ENCODE results near the gene CUEDC1.

The CUEDC1 gene

DNA sequence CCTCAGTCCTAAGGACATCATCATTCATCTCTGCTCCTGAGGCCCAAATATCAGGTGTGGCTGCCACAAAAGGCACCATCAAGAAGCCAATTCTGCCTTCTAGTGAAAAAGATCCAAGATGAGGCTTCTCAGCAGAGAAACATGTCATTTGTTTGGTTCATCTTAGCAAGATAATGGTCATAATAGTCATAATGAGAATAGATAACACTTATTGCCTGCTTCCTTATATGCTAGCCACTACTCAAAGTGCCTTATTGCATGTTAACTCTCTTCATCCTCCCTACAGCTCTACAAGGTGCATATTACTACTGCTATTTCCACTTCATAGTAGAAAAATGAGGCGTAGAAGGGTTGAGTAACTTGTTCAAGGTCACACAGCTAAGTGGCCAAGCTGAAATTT lies 60.4 kb downstream of the CUEDC1 start:
- DNase-seq (ENCODE audit: low read depth), result no peak

DNA sequence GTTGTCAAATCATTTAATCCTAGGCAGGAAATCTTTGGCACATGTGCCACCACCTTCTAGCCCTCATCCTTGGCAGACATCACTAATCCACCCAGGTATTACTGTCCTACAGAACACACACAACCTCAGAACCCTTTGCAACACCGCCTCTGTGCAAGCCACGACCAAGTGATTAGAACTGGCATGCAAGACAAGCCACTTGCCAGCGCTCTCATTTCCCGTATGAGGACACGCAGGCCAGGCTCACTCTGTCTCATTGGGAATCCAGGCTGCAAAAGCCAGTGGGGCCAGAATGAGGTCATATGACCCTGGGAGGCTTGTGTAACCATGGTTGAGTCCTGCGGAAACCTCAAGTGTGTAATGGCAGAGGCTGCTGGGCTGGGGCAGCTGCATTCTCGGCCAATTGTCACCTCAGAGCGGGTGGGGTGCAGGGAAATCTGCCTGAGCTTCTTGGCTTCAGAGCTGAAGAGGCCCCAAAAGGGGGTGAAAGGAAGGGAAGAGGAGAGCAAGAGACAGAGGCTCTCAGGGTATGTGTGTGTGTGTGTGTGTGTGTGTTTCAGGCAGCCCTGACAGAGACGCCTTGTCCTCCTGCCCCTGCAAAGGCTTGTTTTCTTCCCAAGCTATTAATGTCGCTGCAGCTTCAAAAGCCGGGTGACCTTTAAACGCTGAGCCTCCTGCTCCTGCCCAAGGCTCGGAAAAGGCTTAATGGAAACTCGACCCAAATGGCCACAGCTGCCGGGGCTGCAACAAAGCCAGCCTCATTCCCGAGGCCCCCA lies 62.2 kb downstream of the CUEDC1 start:
- DNase-seq (ENCODE audit: low read depth), result no peak

DNA sequence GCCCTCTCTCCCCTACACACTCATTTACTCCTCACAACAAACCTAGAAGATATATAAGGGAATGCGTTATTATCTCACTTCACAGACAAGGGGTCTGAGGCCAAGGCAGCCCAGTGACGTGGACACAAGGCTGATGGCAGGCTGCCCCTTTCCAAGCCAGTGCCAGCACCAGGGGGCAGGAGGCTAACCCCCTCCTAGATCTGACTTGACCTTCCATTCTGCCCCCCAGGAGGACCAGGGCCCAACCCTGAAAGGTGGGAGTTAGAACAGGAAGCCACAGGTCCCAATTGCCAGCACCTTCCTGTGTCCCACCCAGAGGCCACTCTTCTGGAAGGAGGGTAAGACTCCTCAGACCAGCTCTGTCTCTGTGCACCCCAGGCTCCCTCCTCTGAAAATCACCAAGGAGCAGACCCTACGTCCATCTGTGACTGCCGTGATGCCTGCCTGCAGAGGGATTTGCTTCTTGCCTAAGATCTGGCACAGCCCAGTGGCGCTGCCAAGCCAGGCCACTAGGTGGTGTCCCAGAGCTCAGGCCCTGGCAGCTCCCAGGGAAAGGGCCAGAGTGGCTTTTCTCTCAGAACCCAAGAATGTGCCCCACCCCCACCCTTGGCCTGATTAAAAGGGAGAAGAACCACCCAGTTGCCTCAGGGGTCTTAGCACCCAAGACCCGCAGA lies 62.9 kb downstream of the CUEDC1 start:
- peak; percentile 67 for DNase-seq (ENCODE audit: low read depth)

DNA sequence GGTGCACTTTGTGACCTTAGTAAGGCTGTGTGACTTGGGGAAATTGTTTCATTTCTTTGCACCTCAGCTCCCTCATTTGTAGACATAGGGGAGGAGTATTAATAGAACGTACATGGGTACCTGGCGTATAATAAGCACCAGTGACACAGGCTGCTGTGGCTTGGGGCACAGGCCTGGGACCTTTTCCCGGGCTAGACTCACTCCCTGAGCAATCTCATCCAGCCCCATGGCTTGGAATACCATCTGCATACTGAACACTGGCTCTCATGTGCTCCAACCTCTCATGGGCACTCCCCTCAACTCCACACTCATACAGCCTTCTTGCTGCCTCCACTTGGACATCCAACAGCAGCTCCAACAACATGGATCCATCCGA lies 64.4 kb downstream of the CUEDC1 start:
- no peak for DNase-seq (ENCODE audit: low read depth)

DNA sequence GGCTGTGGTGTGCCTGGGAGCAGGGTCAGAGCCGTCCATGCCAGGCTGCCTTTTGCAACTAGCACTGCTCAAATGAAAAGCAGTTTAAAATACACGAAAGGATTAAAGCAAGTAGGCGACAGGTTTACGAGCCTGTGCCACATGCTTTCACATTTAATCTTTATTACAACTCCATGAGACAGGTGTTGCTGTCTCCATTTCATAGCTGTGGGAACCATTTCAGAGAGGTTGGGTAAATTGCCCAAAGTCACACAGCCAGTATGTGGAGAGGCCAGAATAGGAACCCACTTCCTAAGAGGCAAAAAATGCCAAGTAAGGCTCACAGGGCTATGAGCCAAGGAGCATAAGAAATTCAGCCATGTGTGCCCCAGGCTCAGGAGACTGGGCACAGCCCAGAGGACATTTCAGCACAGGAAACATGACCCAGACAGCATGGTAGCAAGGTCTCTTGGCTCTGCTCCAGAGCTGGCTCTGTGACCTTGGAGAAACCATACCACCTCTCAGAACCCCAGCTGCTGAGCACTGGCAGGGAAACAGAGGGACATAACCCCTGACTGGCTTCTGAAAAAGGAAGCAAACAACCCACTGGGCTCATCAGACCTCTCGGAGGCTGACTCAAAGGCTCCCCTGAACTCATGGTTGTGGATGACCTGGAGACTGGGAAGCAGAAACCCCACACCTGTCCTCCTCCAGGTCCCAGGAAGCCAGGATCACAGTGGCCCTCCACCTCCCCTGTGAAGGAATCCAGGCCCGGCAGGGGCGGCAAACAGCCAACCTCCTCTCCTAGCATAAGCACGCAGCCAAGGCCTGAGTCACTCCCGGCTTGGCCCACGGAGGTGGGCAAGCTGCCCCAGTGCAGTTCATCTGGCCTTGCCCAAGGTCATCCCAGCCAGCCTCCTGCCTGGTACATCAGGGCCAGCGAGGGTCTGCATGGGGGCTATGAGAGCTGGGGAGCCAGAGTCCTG lies 65.0 kb downstream of the CUEDC1 start:
- no peak for DNase-seq (ENCODE audit: low read depth)

DNA sequence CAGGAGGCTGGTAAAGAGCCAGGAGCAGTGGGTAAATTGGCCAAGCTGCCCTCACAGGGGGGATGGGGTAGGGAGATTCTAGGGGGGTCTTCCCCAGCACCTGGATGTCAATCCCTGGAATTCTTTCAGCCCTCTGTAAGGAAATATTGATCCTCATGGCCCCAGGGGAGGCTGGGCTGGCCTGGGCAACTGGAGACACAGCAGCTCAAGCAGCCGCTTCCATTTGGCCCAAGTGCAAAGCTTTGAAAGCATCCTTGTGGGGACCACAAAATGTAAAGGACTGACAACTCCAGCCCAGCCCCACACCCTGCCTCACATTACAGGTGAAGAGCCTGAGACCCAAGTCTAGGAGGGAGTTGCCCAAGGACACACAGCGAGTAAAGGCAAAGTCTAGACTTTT lies 66.0 kb downstream of the CUEDC1 start:
- DNase-seq (ENCODE audit: low read depth), result no peak

DNA sequence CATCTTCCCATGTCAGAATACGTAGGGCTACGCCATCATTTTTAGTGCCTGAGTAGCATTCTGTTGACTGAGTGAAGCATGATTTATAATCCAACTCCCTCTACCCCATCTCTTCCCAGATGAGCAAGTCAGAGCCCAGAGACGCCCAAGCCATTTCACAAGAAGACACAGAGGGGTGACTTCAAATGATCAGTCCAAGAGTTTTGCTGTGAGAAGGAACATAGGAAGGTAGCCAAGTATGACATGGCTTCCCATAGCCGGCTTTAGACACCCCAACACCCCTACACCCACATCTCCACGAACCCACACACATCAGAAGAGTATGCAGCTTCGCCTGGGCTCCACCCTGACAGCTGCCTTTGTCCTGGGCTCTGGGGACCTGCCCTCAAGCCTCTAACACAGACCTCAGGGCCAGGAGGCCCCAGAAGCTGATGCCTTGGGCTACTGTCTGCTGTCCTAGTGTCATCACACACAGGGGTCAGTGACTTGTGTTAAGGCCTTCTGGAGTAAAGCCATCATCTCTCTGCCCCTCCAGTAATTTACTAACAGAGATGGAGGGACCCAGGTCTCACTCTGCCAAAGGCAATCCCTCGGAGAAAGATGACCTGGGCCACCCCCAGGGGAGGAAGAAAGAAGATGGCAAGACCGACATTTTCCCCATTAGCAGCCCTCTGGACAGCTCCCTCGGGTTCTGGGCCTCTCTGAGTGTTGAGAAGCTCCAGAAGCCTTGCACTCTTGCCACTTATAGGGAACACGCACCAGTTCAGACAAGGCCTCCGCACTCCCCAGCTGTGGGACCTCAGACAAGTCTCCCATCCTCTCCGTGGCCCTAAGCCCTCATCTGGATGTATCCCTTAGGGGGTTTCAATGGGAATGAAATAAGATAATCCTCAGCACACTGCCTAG lies 66.6 kb downstream of the CUEDC1 start:
- DNase-seq (ENCODE audit: low read depth), result no peak

DNA sequence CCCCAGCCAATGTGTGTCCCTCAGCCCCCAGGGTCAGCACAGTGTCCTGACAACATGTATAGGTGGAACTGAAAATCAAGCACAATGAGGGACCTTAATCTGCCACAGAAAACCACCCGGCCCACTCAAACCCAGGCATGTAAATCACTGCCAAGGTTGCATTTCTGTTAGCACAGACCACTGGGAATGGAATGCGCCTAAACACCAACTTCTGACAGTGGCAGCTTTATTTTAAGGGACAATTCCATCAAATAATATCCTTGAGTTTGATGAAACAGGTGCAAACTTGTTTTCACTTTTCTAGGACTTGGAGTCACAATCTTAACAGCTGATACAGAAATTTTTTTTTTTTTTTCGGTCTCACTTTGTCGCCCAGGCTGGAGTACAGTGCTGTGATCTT lies 68.1 kb downstream of the CUEDC1 start:
- DNase-seq (ENCODE audit: low read depth), result no peak

DNA sequence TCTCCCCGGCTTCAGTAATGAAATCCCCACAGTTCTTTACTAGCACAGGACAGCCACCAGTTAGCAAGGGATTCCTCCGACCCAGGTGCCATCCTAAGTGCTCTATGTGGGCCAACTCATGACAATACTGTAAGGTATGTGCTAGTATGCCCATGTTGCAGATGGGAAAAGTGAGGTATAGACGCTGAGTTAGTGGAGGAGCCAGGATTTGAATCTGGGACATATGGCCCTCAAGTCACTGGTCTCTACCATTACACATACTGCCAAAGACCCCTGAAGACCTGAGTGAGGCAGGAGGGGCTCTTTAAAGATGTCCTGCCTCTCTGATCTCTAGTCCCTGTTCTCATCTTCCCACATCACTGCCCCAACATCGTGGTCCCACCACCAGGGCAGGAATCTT lies 69.2 kb downstream of the CUEDC1 start:
- no peak for DNase-seq (ENCODE audit: low read depth)

DNA sequence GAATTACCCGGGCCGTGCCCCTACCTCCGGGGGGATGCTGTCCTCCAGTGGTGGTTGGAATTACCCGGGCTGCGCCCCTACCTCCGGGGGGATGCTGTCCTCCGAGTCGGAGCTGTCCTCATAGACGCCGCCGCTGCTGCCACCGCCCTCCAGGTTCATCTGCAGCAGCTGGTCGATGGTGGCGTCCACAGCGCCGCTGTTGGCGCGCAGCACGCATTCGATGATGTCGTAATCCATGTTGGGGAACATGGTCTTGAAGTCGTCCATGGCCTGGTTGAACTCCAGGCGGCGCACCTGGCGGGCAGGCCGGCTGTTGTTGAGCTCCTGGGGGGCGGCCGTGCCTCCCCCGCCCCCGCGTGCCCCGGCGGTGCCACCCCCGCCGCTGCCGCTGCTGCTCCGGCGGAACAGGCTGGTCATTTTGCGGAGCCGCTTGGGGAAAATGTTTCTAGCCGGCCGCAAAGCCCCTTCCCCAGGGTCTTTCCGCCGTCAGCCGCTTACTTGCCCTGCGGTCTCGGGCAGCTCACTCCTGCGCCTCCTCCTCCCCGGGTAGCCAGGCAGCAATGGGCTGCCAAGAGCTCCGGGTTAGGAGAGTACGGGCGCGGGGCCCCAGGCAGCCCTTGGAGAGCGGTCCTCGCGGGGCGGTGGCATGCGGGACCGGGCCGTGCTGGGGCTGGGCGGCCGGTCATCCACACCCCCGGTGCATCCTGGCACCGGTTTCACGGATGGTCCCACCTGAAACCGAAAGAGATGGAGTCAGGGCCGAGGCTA lies 69.9 kb downstream of the CUEDC1 start:
- DNase-seq (ENCODE audit: low read depth), result no peak

DNA sequence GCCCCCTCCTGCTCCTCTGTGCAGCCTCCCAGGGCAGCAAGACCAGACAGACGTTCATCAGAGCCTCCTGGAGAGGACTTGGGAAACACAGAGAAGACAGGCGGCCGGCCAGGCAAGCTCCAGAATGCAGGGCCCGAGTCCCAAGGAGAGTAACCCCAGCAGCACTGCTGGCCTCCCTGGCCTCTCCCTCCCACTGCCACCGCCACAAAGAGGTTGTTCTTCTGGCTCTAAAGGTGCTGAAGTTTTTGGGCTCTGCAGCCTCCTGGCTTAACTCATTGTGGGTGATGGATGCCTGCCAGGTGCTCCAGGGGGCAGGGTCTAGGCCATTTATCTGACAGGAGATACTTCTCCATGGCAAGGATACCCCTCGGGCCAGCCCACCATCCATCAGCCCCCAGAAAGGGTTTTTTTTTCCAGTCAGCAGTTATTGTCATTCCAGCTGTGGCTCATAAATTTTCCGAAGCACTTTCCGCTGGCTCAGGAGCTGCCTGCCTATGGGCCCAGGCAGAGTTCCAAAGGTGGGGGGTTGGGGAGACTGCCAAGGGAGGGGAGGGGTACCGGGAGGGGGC lies 73.3 kb downstream of the CUEDC1 start:
- no peak for DNase-seq (ENCODE audit: low read depth)

DNA sequence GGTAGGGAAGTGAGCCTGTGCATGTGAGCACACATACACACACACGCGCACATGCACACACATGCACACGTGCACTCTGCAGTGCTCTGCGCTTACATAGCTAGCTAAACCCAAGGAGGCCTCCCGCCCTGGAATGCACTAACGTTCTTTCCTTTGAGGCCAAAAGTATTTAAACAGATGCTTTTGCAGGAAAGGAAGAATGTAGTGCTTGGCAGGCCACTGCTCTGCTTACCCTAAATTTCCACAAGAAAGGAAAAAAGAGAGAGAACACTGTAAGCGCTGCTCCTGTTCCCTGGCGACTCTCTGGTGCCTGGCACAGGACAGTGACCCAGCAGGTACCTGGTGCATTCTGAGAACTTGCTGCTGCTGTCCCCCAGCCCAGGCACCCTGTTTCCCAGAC lies 74.1 kb downstream of the CUEDC1 start:
- no peak for DNase-seq (ENCODE audit: low read depth)

DNA sequence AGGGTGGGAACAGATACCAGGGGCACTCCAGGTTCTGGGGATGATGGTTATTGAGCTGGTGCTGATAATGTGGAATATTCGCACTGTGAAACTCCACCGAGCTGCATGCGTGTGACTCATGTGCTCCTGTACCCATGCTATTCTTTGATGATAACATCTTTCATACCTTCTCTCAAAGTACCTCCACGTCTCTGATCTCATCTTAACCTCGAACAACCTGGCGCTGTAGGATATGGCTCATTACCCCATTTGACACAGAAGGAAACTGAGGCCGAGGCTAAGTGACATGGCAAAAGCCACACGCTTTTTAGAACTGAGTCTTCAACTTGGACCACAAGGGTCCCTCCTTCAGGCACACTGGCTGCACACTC lies 75.1 kb downstream of the CUEDC1 start:
- no peak for DNase-seq (ENCODE audit: low read depth)

DNA sequence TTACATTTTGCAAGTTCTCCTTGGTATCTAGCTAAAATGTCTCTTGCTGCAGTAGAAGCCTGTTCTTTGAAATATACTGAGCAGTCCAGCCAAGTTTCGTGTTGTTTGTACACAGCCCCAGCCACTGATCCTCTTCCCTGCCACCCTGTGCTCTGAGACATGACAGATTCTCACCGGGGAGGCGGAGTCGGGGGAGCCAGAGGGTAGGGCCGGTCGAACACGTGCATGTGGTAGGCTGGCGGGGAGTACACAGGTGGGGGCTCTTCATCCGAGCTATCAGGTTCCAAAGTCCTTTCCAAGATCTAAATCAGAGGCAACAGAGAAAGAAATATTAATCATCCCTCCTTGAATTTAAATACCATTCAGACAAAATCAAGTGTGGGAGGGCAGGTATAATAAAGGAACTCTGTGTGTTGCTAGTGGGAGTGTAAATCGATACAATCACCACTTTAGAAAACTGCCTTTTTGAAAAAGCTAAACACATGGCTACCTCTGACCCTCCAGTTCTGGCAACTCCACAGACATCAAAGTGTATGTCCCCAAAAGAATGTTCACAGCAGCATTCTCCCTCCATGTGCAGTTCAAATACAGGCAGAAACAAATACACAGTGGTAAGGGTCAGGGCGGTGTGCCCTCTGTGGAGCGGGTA lies 75.7 kb downstream of the CUEDC1 start:
- DNase-seq (ENCODE audit: low read depth), result no peak

DNA sequence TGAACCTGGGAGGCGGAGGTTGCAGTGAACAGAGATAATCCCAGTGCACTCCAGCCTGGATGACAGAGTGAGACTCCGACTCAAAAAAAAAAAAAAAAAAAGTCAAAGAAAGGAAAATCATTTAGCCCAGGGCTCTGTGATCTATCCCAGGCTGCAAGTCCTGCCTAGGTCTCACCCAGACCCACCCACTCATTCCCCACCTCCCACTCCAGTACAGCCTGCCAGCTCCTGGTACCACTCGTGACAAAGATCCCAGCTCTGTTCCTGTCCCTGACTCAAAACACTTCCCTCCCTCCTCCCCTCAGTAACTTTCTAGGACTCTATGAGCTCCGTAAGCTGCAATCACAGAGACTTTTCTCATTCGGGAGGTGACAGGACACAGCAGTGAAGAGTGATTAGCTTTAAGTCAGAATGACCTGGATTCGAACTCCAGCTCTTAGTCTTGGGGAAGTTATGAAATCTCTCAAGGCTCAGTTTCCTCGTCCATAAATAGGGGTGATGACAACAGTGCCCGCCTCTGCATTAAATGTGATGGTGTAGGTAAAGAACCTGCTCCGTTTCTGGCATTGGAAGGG lies 77.3 kb downstream of the CUEDC1 start:
- DNase-seq (ENCODE audit: low read depth), result no peak

DNA sequence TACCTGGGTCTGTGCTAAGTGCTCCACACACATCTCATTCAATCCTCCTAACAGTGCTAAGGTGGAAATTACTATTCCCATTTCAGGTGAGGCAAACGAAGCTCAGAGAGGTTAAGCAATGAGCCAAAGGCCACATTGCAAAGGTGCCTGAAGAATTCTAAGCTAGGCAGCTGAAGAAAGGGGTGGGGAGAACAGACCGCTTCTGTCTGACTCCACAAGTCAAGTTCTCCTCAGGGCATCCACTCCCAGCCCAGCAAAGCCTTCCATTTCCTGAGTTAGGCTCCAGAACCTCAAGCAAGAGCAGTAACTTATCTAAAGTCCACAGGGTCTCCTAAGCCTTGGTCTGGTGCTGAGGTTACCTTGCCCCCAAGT lies 78.4 kb downstream of the CUEDC1 start:
- DNase-seq (ENCODE audit: low read depth), result no peak

DNA sequence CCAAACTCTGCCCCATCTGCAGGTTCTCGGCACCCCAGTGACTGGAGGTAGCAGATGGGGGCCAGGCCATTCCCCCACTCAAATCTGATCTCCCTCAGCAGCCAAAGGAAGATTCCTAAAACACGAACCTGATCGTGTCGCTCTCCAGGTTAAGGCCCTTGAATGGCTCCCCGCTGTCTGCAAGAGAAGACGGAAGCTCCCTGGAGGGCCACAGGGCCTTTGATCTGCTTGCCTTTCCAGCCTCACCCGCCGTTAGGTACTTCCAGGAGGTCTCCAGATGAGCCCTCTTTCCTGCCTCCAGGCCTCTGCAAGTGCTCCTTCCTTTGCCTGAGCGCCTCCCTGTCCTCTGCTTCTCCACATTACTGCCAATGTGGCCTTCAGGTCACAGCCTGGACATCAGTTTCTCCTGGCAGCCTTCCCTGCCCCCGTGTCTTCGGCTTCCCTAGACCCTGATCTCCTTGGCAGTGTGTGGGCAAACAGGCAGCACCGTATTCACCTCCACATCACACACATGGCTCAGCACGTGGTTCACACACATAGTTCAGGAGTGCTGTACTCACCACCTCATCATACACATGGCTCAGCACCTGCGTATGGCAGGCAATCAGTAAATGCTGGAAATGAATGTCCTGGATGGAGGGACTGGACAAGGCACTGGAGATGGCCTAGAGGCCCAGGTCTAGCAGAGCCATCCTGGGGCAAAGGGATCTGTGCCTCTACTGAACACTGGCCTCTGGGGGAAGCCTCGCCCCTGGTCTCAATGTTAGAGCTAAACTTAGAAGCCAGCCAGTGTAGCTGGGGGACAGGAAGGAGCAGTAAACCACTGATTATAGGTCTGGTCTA lies 79.0 kb downstream of the CUEDC1 start:
- DNase-seq (ENCODE audit: low read depth), result no peak

DNA sequence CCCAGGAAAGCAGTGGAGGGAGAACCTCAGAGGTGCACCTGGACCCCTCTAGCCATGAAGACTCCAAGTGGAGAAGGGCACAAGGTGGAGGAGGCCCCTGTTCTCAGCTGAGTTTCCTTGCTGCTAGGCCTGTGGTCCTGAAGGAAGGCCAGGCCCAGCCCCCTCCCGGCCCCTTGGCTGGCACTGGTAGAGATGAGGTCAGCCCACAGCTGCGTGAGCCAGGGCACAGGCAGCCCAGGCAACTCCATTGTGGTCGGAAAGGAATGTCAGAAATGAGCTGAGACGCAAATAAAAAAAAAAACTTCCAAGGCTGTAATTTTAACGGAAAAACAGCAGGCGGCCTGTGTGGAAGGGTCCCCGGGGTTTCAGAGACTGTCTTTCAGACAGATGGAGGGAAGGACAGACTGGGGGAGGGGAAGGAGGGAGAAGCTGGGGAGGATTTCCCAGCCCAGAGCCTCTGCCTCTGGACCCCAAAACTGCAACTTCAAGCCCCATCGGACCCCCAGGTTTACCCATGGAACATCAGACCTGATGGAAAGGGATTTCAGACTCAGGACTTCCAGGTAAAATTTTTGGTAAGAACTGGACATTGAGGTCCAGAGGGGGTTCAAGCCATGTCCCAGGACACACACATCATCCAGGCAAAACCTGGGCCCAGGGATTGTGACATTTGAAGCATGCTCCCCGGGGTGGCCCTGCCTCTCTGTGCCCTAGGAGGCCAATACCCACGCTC lies 79.8 kb downstream of the CUEDC1 start:
- DNase-seq (ENCODE audit: low read depth), result no peak

Data from stimulated activated CD8-positive, alpha-beta memory T cell treated with anti-CD3 and anti-CD28 coated beads, Interleukin-12 subunit alpha, Interleukin-12 subunit beta, amount 100 ng/mL, for 1 hour (primary cell).